Gastrocnemius medialis (tissue), 4 donors: ENCODE data around the gene KDM6A.

Experiments
- POLR2A ChIP-seq, 2 donors: fragments of 450-650 bp; IDR thresholded peaks; one replicate each; pipeline ENCODE4 v1.6.1; 2017; ENCODE audit warnings: antibody characterized with exemption in 2 of 2, mild to moderate bottlenecking in 2 of 2, moderate library complexity in 2 of 2
- TF ChIP-seq, protein P1 (sequence below), 5 experiments: fragments of 450-650 bp in 3 of 5; fragments of 200-600 bp in 2 of 5; sonication (generic) in 2 of 5; IDR thresholded peaks in 4 of 5; conservative IDR thresholded peaks in 1 of 5; 1 replicate in 4 of 5; 2 replicates in 1 of 5; pipeline ENCODE4 v1.5.1; 2016 to 2019; ENCODE audit warnings: antibody characterized with exemption in 5 of 5, mild to moderate bottlenecking in 3 of 5, moderate library complexity in 3 of 5

GRCh38 chrX:44872821-44873414, at the start of gene KDM6A:
- TF ChIP-seq, protein P1, sequence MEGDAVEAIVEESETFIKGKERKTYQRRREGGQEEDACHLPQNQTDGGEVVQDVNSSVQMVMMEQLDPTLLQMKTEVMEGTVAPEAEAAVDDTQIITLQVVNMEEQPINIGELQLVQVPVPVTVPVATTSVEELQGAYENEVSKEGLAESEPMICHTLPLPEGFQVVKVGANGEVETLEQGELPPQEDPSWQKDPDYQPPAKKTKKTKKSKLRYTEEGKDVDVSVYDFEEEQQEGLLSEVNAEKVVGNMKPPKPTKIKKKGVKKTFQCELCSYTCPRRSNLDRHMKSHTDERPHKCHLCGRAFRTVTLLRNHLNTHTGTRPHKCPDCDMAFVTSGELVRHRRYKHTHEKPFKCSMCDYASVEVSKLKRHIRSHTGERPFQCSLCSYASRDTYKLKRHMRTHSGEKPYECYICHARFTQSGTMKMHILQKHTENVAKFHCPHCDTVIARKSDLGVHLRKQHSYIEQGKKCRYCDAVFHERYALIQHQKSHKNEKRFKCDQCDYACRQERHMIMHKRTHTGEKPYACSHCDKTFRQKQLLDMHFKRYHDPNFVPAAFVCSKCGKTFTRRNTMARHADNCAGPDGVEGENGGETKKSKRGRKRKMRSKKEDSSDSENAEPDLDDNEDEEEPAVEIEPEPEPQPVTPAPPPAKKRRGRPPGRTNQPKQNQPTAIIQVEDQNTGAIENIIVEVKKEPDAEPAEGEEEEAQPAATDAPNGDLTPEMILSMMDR (IDR thresholded peaks at IDR 0.05 in 4 of 5, conservative IDR thresholded peaks at IDR 0.05 in 1 of 5), result no peak
- peak; percentile 90 to 96 for TF ChIP-seq POLR2A (IDR thresholded peaks at IDR 0.05)
